ENCODE data around the gene CLCN5.

Gene CLCN5

DNA sequence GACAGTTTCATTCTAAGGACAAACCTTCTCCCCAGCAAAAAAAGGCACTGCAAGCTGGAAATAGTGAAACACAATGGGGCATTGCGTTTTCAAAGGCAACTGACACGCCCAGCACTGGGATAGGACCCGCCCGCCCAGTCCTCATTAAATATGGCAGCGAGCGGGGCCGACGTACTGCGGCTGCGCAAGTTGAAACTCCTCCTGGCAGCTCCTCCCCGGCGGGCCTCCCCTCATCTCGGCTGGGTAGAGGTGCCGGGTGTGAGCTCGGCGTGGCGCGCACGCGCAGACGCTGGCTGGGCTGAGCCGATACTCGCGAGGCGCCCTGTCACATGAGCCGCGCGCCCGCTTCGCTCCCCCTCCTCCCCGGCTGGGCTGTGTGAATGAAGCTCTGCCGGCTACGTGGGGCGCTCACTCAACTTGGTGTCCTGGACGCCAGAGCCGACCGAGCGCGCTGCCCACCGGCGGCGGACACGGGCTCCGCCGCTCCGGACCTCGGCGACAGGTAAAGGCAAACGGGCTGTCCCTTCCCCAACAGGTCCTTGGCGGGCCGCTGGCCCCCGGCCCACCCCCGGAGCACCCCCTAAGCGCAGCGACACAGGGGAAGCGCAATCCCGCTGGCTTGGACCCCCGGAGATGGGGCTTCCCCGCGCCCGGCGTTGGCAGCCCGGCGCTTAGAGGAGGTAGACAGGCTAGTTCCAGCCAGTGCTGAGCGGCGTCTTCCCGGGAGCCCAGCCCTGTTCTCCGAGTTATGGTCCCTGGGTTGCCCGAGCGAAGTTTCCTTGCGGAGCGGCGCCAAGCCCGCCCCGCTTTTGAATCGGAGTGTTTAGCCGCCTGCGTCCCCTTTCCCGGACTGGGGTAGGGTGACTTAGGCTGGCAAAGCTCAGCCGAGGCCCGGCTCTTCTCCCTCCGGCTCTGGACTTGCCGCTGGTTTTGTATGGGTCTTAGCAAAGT is at the start of gene CLCN5:
Gene CLCN5, plus strand, starts transcription at position 306 of the 951 bp plus-strand sequence. CDS start 2,703 bp downstream, outside the sequence.
- peak; percentile 99 for DNase-seq (ENCODE audit: low read depth, low spot score)

DNA sequence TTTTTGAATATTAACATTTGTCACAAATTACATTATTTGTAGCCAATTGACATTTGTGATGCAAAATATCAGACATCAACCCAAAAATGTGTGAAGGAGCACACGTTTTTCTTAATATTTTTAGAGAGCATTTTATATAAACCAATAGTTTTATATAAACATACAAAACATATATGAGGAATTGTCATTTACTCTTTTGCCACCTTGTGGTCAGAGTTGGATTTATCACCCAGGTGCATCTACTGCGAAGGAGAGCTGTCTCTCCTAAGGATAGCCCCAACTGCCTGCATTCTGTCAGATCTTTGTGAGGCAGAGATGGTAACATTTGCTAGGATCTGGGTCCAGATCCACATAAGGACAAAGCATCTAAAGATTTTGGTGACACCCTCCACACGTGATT is 45.6 kb upstream of the CLCN5 start:
- DNase-seq (ENCODE audit: low read depth, low spot score), result no peak

GRCh38 chrX:49877397-49878101 is 44.8 kb upstream of the CLCN5 start:
- DNase-seq (ENCODE audit: low read depth, low spot score), result no peak

- no peak for DNase-seq (ENCODE audit: low read depth, low spot score)
These were observed 44.1 kb upstream of the CLCN5 start for GRCh38 chrX:49878128-49878833.

- peak; percentile 95 for DNase-seq (ENCODE audit: low read depth, low spot score)
These were observed 43.4 kb upstream of the CLCN5 start, which contains the start of gene USP27X for GRCh38 chrX:49878834-49879655. Gene USP27X (plus strand): TSS chrX:49879484. CDS start chrX:49880308, 824 bp downstream.

DNA sequence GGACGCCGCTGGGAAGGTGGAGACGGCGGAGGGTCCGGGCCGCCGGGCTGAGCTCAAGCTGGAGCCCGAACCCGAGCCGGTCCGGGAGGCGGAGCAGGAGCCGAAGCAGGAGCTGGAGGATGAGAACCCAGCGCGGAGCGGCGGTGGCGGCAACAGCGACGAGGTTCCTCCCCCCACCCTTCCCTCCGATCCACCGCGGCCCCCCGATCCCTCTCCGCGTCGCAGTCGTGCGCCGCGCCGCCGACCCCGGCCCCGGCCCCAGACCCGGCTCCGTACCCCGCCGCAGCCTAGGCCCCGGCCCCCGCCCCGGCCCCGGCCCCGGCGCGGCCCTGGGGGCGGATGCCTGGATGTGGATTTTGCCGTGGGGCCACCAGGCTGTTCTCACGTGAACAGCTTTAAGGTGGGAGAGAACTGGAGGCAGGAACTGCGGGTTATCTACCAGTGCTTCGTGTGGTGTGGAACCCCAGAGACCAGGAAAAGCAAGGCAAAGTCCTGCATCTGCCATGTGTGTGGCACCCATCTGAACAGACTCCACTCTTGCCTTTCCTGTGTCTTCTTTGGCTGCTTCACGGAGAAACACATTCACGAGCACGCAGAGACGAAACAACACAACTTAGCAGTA is 42.6 kb upstream of the CLCN5 start:
- DNase-seq (ENCODE audit: low read depth, low spot score), result no peak

DNA sequence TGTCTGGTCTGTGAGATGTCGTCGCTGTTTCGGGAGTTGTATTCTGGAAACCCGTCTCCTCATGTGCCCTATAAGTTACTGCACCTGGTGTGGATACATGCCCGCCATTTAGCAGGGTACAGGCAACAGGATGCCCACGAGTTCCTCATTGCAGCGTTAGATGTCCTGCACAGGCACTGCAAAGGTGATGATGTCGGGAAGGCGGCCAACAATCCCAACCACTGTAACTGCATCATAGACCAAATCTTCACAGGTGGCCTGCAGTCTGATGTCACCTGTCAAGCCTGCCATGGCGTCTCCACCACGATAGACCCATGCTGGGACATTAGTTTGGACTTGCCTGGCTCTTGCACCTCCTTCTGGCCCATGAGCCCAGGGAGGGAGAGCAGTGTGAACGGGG is 41.7 kb upstream of the CLCN5 start:
- no peak for DNase-seq (ENCODE audit: low read depth, low spot score)

- DNase-seq (ENCODE audit: low read depth, low spot score), result peak; percentile 90
These were observed 38.0 kb upstream of the CLCN5 start for GRCh38 chrX:49884290-49884862.

- DNase-seq (ENCODE audit: low read depth, low spot score), result peak; percentile 16
These were observed 29.9 kb upstream of the CLCN5 start for GRCh38 chrX:49892542-49892941.

GRCh38 chrX:49896951-49897350 is 25.4 kb upstream of the CLCN5 start:
- DNase-seq (ENCODE audit: low read depth, low spot score), result no peak

- no peak for DNase-seq (ENCODE audit: low read depth, low spot score)
These were observed 21.3 kb upstream of the CLCN5 start for GRCh38 chrX:49901048-49901447.

DNA sequence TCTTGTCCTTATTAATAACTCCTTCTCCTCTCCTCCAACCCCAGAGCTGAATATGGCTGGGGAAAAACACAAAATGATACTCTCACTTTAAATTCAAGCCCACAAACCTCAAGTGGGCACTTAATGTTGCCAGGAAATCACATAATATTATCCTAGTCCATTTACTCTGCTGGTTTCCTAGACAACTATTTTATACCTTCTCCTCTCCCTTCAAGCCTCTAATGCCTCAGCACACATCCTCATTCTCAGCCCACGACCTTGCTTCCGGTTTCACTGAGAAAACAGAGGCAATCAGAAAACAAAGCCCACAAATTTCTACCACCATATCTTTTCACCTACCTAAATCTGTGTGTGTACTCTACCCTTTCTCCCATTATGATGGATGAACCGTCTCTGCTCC is 12.1 kb upstream of the CLCN5 start:
- DNase-seq (ENCODE audit: low read depth, low spot score), result no peak

GRCh38 chrX:49912086-49912485 is 10.3 kb upstream of the CLCN5 start:
- no peak for DNase-seq (ENCODE audit: low read depth, low spot score)

- no peak for DNase-seq (ENCODE audit: low read depth, low spot score)
These were observed 9.5 kb upstream of the CLCN5 start for GRCh38 chrX:49912861-49913260.

DNA sequence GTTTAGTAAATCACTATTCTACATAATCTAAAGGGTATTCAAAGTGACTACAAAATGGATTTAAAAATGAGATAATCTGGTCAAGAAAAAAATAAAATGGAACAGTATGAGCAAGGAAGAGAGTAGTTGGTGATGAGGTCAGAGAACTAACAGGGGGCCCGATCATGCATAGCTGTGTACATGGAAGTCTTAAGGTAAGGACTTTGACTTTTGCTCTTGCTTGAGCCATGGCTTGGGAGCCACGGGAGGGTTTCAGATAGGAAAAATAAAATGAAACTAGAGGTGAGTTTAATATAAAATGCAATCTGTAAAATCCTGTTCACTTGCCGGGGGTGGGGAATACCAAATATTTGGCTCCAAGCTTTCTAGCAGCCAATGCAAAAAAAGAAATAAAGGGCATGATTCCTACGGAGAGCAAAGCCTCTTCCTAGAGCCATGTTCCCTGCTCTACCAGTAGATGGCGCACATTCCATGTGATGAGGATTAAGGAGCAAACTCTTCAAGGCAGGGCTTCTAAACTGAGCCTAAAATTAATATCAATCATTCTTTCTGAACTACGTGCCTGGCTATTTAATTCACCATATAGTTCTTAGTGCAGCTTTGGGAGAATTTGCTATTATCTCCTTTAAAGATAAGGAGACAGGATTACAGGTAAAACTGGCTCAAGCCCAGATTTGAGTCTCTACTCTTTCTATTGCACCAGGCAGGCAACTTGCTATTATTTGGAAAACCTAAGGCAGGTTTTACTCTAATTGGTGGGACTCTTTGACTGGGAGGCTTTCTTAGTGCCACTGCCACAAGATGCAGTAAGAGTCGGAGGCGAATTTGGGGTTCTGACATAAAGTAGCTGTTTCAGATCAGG is 6.8 kb upstream of the CLCN5 start:
- peak; percentile 49 for DNase-seq (ENCODE audit: low read depth, low spot score)

DNA sequence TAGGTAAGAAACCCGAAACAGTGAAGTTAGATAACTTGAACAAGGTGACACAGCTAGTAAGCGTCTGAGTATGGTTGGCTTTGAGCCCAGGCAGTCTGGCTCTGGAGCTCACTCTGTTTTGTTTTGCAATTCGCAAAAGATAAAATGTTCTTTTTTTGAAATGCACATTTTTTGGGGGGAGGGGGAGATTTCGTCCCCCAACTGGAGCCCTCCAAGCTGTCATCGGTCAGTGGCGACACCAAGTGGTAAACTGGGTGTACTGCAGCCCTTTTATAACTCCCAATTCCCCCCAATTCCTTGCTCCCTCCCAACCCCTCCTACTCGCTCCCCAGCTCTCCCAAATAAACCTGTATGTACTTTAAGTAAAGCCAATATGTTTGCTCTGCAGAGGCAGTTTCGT is 2.8 kb upstream of the CLCN5 start:
- DNase-seq (ENCODE audit: low read depth, low spot score), result peak; percentile 63

DNA sequence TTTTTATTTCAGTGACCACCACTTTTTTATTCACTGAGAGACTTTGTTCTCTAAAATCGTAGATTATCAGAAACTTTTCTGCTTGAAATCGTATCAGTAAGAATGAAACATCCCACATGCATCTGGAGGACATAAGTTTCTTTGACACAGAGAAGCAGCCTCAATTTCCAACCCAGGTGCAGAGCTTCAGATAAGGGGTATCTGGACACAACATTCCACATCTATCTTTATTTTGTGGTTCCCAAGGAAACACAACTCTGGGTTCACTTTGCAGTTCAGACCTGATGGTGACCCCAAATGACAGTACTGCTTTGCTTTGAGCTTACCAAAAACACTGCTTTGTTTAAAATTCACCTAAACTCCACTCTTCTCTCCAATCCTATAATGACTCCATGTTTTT is 1.3 kb upstream of the CLCN5 start:
- DNase-seq (ENCODE audit: low read depth, low spot score), result no peak

DNA sequence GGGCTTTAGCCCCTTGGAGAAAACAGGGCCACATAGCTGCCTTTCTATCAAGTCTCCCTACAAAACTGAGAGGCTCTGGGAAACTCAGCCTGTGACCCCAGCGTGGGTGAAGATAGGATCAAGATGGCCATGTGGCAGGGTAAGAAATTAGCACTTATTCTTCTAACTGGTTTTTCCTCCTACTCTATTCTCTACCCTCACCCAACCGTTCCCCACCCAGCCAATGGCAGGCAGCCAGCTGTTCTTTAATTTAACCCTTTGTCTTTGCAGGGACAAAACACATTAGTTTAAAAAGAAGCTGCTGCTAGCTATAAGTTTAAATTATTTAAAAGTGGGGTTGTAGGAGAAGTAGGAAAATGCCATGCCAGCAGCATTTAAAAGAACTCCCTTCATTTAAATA is 2.8 kb downstream of the CLCN5 start:
- DNase-seq (ENCODE audit: low read depth, low spot score), result no peak

DNA sequence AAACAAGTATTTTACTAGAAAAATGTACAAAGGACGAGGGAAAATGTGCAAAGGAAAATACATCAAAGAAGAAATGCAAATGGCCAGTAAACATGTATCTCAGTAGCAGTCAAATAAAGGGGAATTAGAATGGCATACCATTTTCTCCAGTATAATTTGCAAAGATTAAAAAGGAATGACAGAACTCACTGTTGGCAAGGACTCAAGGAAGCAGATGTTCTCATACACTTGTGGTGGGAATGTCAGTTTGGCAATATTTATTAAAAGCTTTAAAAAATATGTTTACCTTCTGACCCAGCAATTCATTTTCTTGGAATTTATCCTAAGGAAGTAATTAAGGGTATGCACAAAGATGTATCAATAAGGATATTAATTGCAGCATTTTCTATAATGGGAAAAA is 7.6 kb downstream of the CLCN5 start:
- DNase-seq (ENCODE audit: low read depth, low spot score), result no peak
